Brain microvascular endothelial cell (primary cell): ENCODE results near the gene RRP8.

Source experiments
- DNase-seq: peaks from one replicate; pipeline ENCODE4 v3.0.0-alpha.2; 2020
- H3K27ac ChIP-seq: fragments of 250-450 bp; sonication (Bioruptor Pico); 2 replicates; pipeline ENCODE4 v1.5.1; 2020; ENCODE audit warnings: mild to moderate bottlenecking, moderate library complexity
- H3K27me3 ChIP-seq: fragments of 250-450 bp; sonication (Bioruptor Pico); replicated peaks from 2 replicates; pipeline ENCODE4 v1.5.1; 2020; ENCODE audit warnings: mild to moderate bottlenecking
- H3K36me3 ChIP-seq: fragments of 250-450 bp; sonication (Bioruptor Pico); replicated peaks from 2 replicates; pipeline ENCODE4 v1.5.1; 2020; ENCODE audit warnings: mild to moderate bottlenecking
- H3K4me3 ChIP-seq: 2 replicates; pipeline ENCODE4 v1.5.1; 2011; ENCODE audit warnings: low read depth, mild to moderate bottlenecking, control low read depth, low read length, moderate library complexity
- CTCF ChIP-seq: IDR thresholded peaks from 2 replicates; pipeline ENCODE4 v1.5.1; 2011; ENCODE audit warnings: low read depth, mild to moderate bottlenecking, moderate library complexity, low read length, control low read depth, inconsistent platforms; ENCODE audit errors: missing control alignments
- in situ Hi-C: cut with HindIII; loops from 2 replicates; pipeline ENCODE4 v1.10.0; 2017; ENCODE audit warnings: low sequenced_read_pairs, low pct_ligation_motif_present

RRP8 gene

GRCh38 chr11:6626971-6627761 is 23.8 kb upstream of the RRP8 start:
- Histone ChIP-seq H3K4me3 (no peak overlapping the region), H3K27ac (no peak overlapping the region), H3K27me3 (no peaks in the 10 kb centered on the region), H3K36me3 (no peaks in the 10 kb centered on the region)
- DNase-seq = no peak
- in situ Hi-C loops = no loop called here
- TF ChIP-seq CTCF = no peak

GRCh38 chr11:6625832-6626420 is 22.5 kb upstream of the RRP8 start:
- in situ Hi-C loops = no loop called here
- Histone ChIP-seq H3K27ac (no peak overlapping the region), H3K27me3 (no peaks in the 10 kb centered on the region), H3K4me3 (no peak overlapping the region), H3K36me3 (no peaks in the 10 kb centered on the region)
- TF ChIP-seq CTCF = no peak
- no peak for DNase-seq

- Histone ChIP-seq H3K27me3 (no peaks in the 10 kb centered on the region), H3K36me3 (no peaks in the 10 kb centered on the region), H3K27ac (no peak overlapping the region), H3K4me3 (no peak overlapping the region)
- DNase-seq = no peak
- no peak for TF ChIP-seq CTCF
- in situ Hi-C loops = no loop called here
Measured at GRCh38 chr11:6625156-6625831, 21.9 kb upstream of the RRP8 start.

- DNase-seq = no peak
- in situ Hi-C loops = no loop called here
- Histone ChIP-seq H3K27me3 (no peaks in the 10 kb centered on the region), H3K27ac (no peak overlapping the region), H3K36me3 (no peaks in the 10 kb centered on the region), H3K4me3 (no peak overlapping the region)
- no peak for TF ChIP-seq CTCF
Measured at GRCh38 chr11:6623391-6624363, 20.3 kb upstream of the RRP8 start.

- no peaks in the 10 kb centered on the region for H3K36me3 ChIP-seq
- no peaks in the 10 kb centered on the region for H3K27me3 ChIP-seq
- in situ Hi-C loops = no loop called here
- no peak for TF ChIP-seq CTCF
- no peak for DNase-seq
- H3K4me3 ChIP-seq = no peak overlapping the region
- no peak overlapping the region for H3K27ac ChIP-seq
Measured at GRCh38 chr11:6622261-6623171, 19.1 kb upstream of the RRP8 start.
